B cell (primary cell): Measurements from ENCODE around the gene EZH1.

Experiments used
- EZH2 ChIP-seq: IDR thresholded peaks from 2 replicates; pipeline ENCODE4 v1.6.1; 2012; ENCODE audit warnings: borderline replicate concordance, low read depth, mild to moderate bottlenecking, moderate library complexity, low read length; ENCODE audit not compliant: insufficient read depth, poor library complexity, severe bottlenecking
- TF ChIP-seq, protein P1 (sequence below): fragments of 200-600 bp; IDR thresholded peaks from one replicate; pipeline ENCODE4 v1.8.0; 2022; ENCODE audit warnings: antibody characterized with exemption, mild to moderate bottlenecking

DNA sequence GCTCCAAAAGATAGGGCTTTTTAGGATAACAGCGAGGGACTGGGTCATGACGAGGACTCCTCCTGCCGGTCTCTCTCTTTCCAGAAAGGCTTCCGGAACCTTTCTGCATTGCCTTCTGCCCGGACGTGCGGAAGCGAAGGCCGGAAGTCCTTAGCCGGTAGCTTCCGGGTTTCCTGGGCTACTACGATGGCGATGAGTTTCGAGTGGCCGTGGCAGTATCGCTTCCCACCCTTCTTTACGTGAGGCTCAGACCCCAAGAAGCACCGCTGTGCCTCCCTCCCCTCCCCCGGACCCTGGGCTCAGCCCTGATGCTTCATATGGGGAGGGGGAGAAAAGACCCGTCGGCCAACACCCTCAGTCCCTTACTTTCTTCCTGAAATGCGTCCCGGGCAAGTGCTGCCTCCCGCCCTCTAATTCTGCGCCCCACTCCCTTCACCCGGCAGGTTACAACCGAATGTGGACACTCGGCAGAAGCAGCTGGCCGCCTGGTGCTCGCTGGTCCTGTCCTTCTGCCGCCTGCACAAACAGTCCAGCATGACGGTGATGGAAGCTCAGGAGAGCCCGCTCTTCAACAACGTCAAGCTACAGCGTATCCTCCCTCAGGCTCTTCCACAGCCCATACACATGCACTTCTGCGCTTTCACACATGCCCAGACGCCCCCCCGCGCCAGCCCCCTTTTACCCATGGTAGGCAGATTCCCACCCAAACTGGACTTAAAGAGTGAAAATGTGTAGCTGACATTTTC lies 28.6 kb upstream of the EZH1 start, which contains the start of gene VPS25:
- TF ChIP-seq, protein P1, sequence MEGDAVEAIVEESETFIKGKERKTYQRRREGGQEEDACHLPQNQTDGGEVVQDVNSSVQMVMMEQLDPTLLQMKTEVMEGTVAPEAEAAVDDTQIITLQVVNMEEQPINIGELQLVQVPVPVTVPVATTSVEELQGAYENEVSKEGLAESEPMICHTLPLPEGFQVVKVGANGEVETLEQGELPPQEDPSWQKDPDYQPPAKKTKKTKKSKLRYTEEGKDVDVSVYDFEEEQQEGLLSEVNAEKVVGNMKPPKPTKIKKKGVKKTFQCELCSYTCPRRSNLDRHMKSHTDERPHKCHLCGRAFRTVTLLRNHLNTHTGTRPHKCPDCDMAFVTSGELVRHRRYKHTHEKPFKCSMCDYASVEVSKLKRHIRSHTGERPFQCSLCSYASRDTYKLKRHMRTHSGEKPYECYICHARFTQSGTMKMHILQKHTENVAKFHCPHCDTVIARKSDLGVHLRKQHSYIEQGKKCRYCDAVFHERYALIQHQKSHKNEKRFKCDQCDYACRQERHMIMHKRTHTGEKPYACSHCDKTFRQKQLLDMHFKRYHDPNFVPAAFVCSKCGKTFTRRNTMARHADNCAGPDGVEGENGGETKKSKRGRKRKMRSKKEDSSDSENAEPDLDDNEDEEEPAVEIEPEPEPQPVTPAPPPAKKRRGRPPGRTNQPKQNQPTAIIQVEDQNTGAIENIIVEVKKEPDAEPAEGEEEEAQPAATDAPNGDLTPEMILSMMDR = no peak
- TF ChIP-seq EZH2 = no peak
